Endothelial cell of umbilical vein (primary cell): ENCODE results near the gene REEP5. TPM values are rescaled to one million over a fixed set of nuclear protein-coding genes. Genes with fewer than 3 reads are reported as not detected.

ENCODE experiments used
- BruUV-seq: library from RNA; stranded (reverse); fragments of 400-500 nt; replicated peaks from 2 replicates; lab custom pipeline; 2021; lab: Mats Ljungman, UMichigan
- CTCF ChIA-PET: fragments of 300-600, 350-600 bp; sonication (Branson Sonifier 250); formaldehyde crosslinking; loops from one replicate; lab custom pipeline; 2021; ENCODE audit warnings: antibody characterized with exemption, inconsistent platforms; lab: Charles Lee
- POLR2A ChIA-PET: fragments of 300-600, 350-600 bp; sonication (Branson Sonifier 250); formaldehyde crosslinking; loops from one replicate; lab custom pipeline; 2021; ENCODE audit warnings: antibody characterized with exemption, inconsistent platforms; lab: Charles Lee
- DNase-seq: peaks from one replicate; pipeline ENCODE4 v3.0.0-alpha.2; 2011; ENCODE audit warnings: low read depth, low spot score
- FAIRE-seq: peaks from 2 replicates; lab custom pipeline; 2011; peaks lifted over from hg19 to GRCh38; lab: Jason Lieb, UNC
- H2AFZ ChIP-seq: 2 replicates; pipeline ENCODE4 v1.6.0; 2012; ENCODE audit warnings: low read depth, low read length, control low read depth, inconsistent platforms
- H3K27ac ChIP-seq: 2 replicates; pipeline ENCODE4 v1.5.1; 2011; ENCODE audit warnings: low read depth, mild to moderate bottlenecking, control low read depth, low read length, moderate library complexity; ENCODE audit not compliant: insufficient read depth
- H3K27me3 ChIP-seq, 2 experiments: 2 replicates each; pipeline versions ENCODE4 v1.6.0 to v1.6.1; 2011; ENCODE audit warnings: low read length in 2 of 2, mixed read lengths in 1 of 2; ENCODE audit not compliant: control insufficient read depth in 2 of 2, insufficient read depth in 2 of 2
- H3K36me3 ChIP-seq, 2 experiments: 2 replicates in 1 of 2; 3 replicates in 1 of 2; pipeline ENCODE4 v1.5.1; 2011; ENCODE audit warnings: low read length in 2 of 2, mild to moderate bottlenecking in 1 of 2, moderate library complexity in 1 of 2; ENCODE audit not compliant: control insufficient read depth in 2 of 2, insufficient read depth in 2 of 2; ENCODE audit errors: extremely low read depth in 1 of 2
- H3K4me1 ChIP-seq: 3 replicates; pipeline ENCODE4 v1.5.1; 2011; ENCODE audit warnings: mild to moderate bottlenecking, low read length; ENCODE audit not compliant: control insufficient read depth, insufficient read depth; ENCODE audit errors: extremely low read depth
- H3K4me2 ChIP-seq: 2 replicates; pipeline ENCODE4 v1.6.1; 2011; ENCODE audit warnings: low read length, control low read depth, mixed read lengths; ENCODE audit not compliant: insufficient read depth
- H3K4me3 ChIP-seq, 3 experiments: fragments of 200-600 bp in 1 of 3; sonication (generic), shearing (Covaris generic) in 1 of 3; replicated peaks in 1 of 3; 2 replicates each; pipeline ENCODE4 v1.5.1; 2011 to 2016; ENCODE audit warnings: control low read depth in 3 of 3, low read length in 3 of 3, mild to moderate bottlenecking in 2 of 3, inconsistent platforms in 1 of 3, low read depth in 1 of 3, moderate library complexity in 1 of 3; ENCODE audit not compliant: insufficient read depth in 1 of 3
- H3K79me2 ChIP-seq: 2 replicates; pipeline ENCODE4 v1.6.0; 2012; ENCODE audit warnings: low read length, inconsistent platforms; ENCODE audit not compliant: control insufficient read depth, insufficient read depth
- H3K9ac ChIP-seq: replicated peaks from 2 replicates; pipeline ENCODE3; 2011; ENCODE audit warnings: low read length, control low read depth; ENCODE audit not compliant: insufficient read depth; ENCODE audit errors: extremely low read depth
- H3K9me1 ChIP-seq: replicated peaks from 3 replicates; pipeline ENCODE4 v1.6.0; 2011; ENCODE audit warnings: mild to moderate bottlenecking, low read length; ENCODE audit not compliant: control insufficient read depth, insufficient read depth; ENCODE audit errors: extremely low read depth
- H3K9me3 ChIP-seq: replicated peaks from 2 replicates; pipeline ENCODE4 v1.5.1; 2012; ENCODE audit warnings: low read length, inconsistent platforms; ENCODE audit not compliant: control insufficient read depth, insufficient read depth
- H4K20me1 ChIP-seq: replicated peaks from 2 replicates; pipeline ENCODE3; 2011; ENCODE audit warnings: mild to moderate bottlenecking, low read length; ENCODE audit not compliant: control insufficient read depth, insufficient read depth; ENCODE audit errors: extremely low read depth
- CTCF ChIP-seq, 2 donors: IDR thresholded peaks; 1 replicate in 1 of 2; 2 replicates in 1 of 2; pipeline ENCODE4 v1.5.1; 2011; ENCODE audit warnings: low read length in 2 of 2, mild to moderate bottlenecking in 2 of 2, moderate library complexity in 2 of 2, control low read depth in 1 of 2, inconsistent platforms in 1 of 2, low read depth in 1 of 2; ENCODE audit not compliant: insufficient read depth in 1 of 2; ENCODE audit errors: extremely low read depth in 1 of 2
- EZH2 ChIP-seq: IDR thresholded peaks from 2 replicates; pipeline ENCODE4 v1.6.1; 2012; ENCODE audit warnings: borderline replicate concordance, low read depth, mild to moderate bottlenecking, moderate library complexity, low read length, inconsistent platforms; ENCODE audit not compliant: severe bottlenecking
- FOS ChIP-seq: IDR thresholded peaks from 2 replicates; pipeline ENCODE4 v1.6.1; 2011; ENCODE audit warnings: mild to moderate bottlenecking, low read length, moderate library complexity, borderline replicate concordance; ENCODE audit not compliant: insufficient read depth
- GATA2 ChIP-seq: IDR thresholded peaks from 2 replicates; pipeline ENCODE4 v1.7.0; 2011; ENCODE audit warnings: low read depth, mild to moderate bottlenecking, moderate library complexity, mixed read lengths, low read length; ENCODE audit not compliant: insufficient read length, insufficient read depth
- JUN ChIP-seq: IDR thresholded peaks from 2 replicates; pipeline ENCODE4 v1.6.1; 2011; ENCODE audit warnings: borderline replicate concordance, low read depth; ENCODE audit not compliant: insufficient read length, insufficient read depth
- MAX ChIP-seq: IDR thresholded peaks from 2 replicates; pipeline ENCODE4 v1.6.1; 2011; ENCODE audit not compliant: insufficient read depth, insufficient read length
- MYC ChIP-seq: IDR thresholded peaks from one replicate; pipeline ENCODE4 v1.6.1; 2011; ENCODE audit warnings: mild to moderate bottlenecking, low read depth, low read length
- POLR2A ChIP-seq: IDR thresholded peaks from 2 replicates; pipeline ENCODE4 v1.6.1; 2012; ENCODE audit warnings: low read depth, mild to moderate bottlenecking, control low read depth, low read length
- POLR2AphosphoS5 ChIP-seq: IDR thresholded peaks from 2 replicates; pipeline ENCODE4 v1.6.1; 2012; ENCODE audit warnings: low read depth, mild to moderate bottlenecking, control low read depth, low read length, moderate library complexity; ENCODE audit not compliant: insufficient read depth
- dilution Hi-C: fragments of 300-500 bp; cut with MboI; formaldehyde crosslinking; loops from one replicate; pipeline ENCODE4 v1.15.0; 2019; ENCODE audit warnings: low sequenced_read_pairs; ENCODE audit not compliant: extremely low pct_ligation_motif_present
- intact Hi-C: fragments of 100-400 bp; cut with micrococcal nuclease; formaldehyde crosslinking; loops from one replicate; pipeline ENCODE4 v1.10.0; 2022
- polyA plus RNA-seq, 4 experiments: library from polyadenylated mRNA; depleted of rRNA in 3 of 4; stranded (reverse) in 3 of 4; unstranded in 1 of 4; fragments of >200 nt; gene quantifications; 2 replicates each; pipeline versions ENCODE4 v1.2.1 to v1.2.3, GENCODE V29; 2011 to 2012; ENCODE audit warnings: missing spikeins in 1 of 4
- total RNA-seq: library from RNA; stranded (reverse); gene quantifications from 2 replicates; pipeline ENCODE4 v1.2.3, GENCODE V29; 2021

Gene REEP5
- total and polyA plus RNA-seq, 2 donors (not counting 3 experiments of a cell fraction or from before 2014, with no cell fraction given): 98.0 to 163 TPM

- CTCF ChIA-PET: no interaction called here
- dilution Hi-C loops: no loop called here
Measured at GRCh38 chr5:112883192-112883591, 38.8 kb downstream of the REEP5 start.

More at GRCh38 chr5:112883192-112883591, 38.8 kb downstream of the REEP5 start:
- Histone ChIP-seq H3K36me3 (peaks cover 22 to 24% of the 10 kb centered on the region in 2 experiments), H2AFZ (no peak overlapping the region), H3K4me1 (peaks cover 4% of the 10 kb centered on the region), H4K20me1 (no peaks in the 10 kb centered on the region), H3K9me1 (no peaks in the 10 kb centered on the region), H3K4me2 (no peak overlapping the region), H3K9ac (no peak overlapping the region), H3K27ac (no peak overlapping the region), H3K4me3 (no peak overlapping the region), H3K27me3 (no peaks in the 10 kb centered on the region), H3K79me2 (peaks cover 4% of the 10 kb centered on the region), H3K9me3 (no peaks in the 10 kb centered on the region)
- DNase-seq (no peak), FAIRE-seq (no peak)
- intact Hi-C loops: no loop called here
- no peak for TF ChIP-seq JUN
- no peak for TF ChIP-seq POLR2A
- no peak for TF ChIP-seq CTCF (IDR thresholded peaks at IDR 0.05; ENCODE audit: extremely low read depth in 1 of 2, insufficient read depth in 1 of 2, low read depth in 1 of 2, low read length in 2 of 2)
- TF ChIP-seq GATA2: no peak
- TF ChIP-seq MAX: no peak
- TF ChIP-seq POLR2AphosphoS5: no peak
- TF ChIP-seq FOS: no peak
- TF ChIP-seq EZH2: no peak
- no peak for TF ChIP-seq MYC
- no TSS peak for BruUV-seq
- POLR2A ChIA-PET: interaction anchor here (0.8 kb wide), 1 partner anchor 1024 kb away, joined by 4 read pairs; no protein-coding TSS in a partner anchor
